GM12878 (cell line): ENCODE results near the gene STPG1. TPM values are rescaled to one million over a fixed set of nuclear protein-coding genes. Genes with fewer than 3 reads are reported as not detected.

Source experiments
- ATAC-seq: fragments of 200-7000 bp; cut with Tn5 transposase; 3 replicates; pipeline ENCODE4 v1.9.1; 2020; ENCODE audit warnings: mild to moderate bottlenecking, moderate library complexity
- BruUV-seq: library from RNA; stranded (reverse); fragments of 400-500 nt; replicated peaks from 2 replicates; lab custom pipeline; 2021; lab: Mats Ljungman, UMichigan
- CTCF ChIA-PET: fragments of 300-600 bp; sonication (Branson Sonifier 250); formaldehyde crosslinking; extraction: SDS; loops from one replicate; lab custom pipeline; 2021; ENCODE audit warnings: inconsistent platforms; lab: Yijun Ruan, JAX
- POLR2A ChIA-PET: fragments of 350-600 bp; formaldehyde crosslinking; extraction: SDS; loops from one replicate; lab custom pipeline; 2021; ENCODE audit warnings: inconsistent platforms; lab: Charles Lee
- RAD21 ChIA-PET: fragments of 300-600 bp; sonication (Branson Sonifier 250); formaldehyde crosslinking; loops from one replicate; lab custom pipeline; 2023; ENCODE audit warnings: antibody characterized with exemption; ENCODE audit not compliant: unreplicated experiment; lab: Charles Lee
- SMC1A ChIA-PET: fragments of 300-600 bp; sonication (Branson Sonifier 250); formaldehyde crosslinking; loops from one replicate; lab custom pipeline; 2023; ENCODE audit not compliant: unreplicated experiment, uncharacterized antibody; lab: Charles Lee
- DNase-seq: peaks from one replicate; pipeline ENCODE4 v3.0.0-alpha.2; 2011; ENCODE audit warnings: low read depth, low spot score
- FAIRE-seq: peaks from 3 replicates; lab custom pipeline; 2011; peaks lifted over from hg19 to GRCh38; lab: Jason Lieb, UNC
- H2AFZ ChIP-seq: 2 replicates; pipeline ENCODE4 v1.6.0; 2011; ENCODE audit warnings: low read depth, low read length, control low read depth; ENCODE audit not compliant: control insufficient read depth
- H3K27ac ChIP-seq: 2 replicates; pipeline ENCODE4 v1.5.1; 2011; ENCODE audit warnings: control low read depth; ENCODE audit not compliant: control insufficient read depth, insufficient read depth
- H3K27me3 ChIP-seq, 2 experiments: replicated peaks in 1 of 2; 2 replicates each; pipeline versions ENCODE4 v1.6.0 to v1.6.1; 2011; ENCODE audit warnings: low read length in 1 of 2; ENCODE audit not compliant: control insufficient read depth in 2 of 2, insufficient read depth in 2 of 2
- H3K36me3 ChIP-seq, 2 experiments: 2 replicates each; pipeline ENCODE4 v1.5.1; 2011; ENCODE audit warnings: low read length in 1 of 2; ENCODE audit not compliant: control insufficient read depth in 2 of 2, insufficient read depth in 2 of 2
- H3K4me1 ChIP-seq: 2 replicates; pipeline ENCODE4 v1.6.1; 2011; ENCODE audit warnings: mild to moderate bottlenecking, low read length, moderate library complexity, mixed read lengths; ENCODE audit not compliant: control insufficient read depth, insufficient read depth
- H3K4me2 ChIP-seq: 2 replicates; pipeline ENCODE4 v1.6.0; 2011; ENCODE audit warnings: control low read depth; ENCODE audit not compliant: control insufficient read depth, insufficient read depth
- H3K4me3 ChIP-seq: fragments of 200-600 bp; sonication (generic); 2 replicates; pipeline ENCODE4 v1.5.1; 2016
- H3K79me2 ChIP-seq: 2 replicates; pipeline ENCODE4 v1.6.0; 2011; ENCODE audit warnings: low read length; ENCODE audit not compliant: control insufficient read depth, insufficient read depth
- H3K9ac ChIP-seq: 2 replicates; pipeline ENCODE4 v1.8.0; 2011; ENCODE audit warnings: low read length, control low read depth, mixed read lengths; ENCODE audit not compliant: control insufficient read depth, insufficient read depth
- H3K9me3 ChIP-seq: replicated peaks from 3 replicates; pipeline ENCODE4 v1.5.1; 2011; ENCODE audit warnings: mild to moderate bottlenecking, low read length; ENCODE audit not compliant: control insufficient read depth, insufficient read depth
- H4K20me1 ChIP-seq: 2 replicates; pipeline ENCODE4 v1.6.0; 2011; ENCODE audit not compliant: control insufficient read depth, insufficient read depth
- CBX3 ChIP-seq: fragments of 200-600 bp; sonication (generic); IDR thresholded peaks from 2 replicates; pipeline ENCODE4 v1.6.1; 2016; ENCODE audit warnings: low read depth, borderline replicate concordance
- NBN ChIP-seq: fragments of 450-650 bp; IDR thresholded peaks from 2 replicates; pipeline ENCODE4 v1.6.1; 2016
- PAX5 ChIP-seq: IDR thresholded peaks from 2 replicates; pipeline ENCODE4 v1.6.1; 2011; ENCODE audit warnings: low read depth, low read length, borderline replicate concordance
- RAD51 ChIP-seq: fragments of 450-650 bp; IDR thresholded peaks from 2 replicates; pipeline ENCODE4 v1.6.1; 2016; ENCODE audit warnings: moderate library complexity, mild to moderate bottlenecking, inconsistent platforms
- RELB ChIP-seq: fragments of 450-650 bp; IDR thresholded peaks from 2 replicates; pipeline ENCODE4 v1.6.1; 2017; ENCODE audit warnings: low read depth, mild to moderate bottlenecking, moderate library complexity
- in situ Hi-C: fragments of 300-500 bp; cut with MboI; formaldehyde crosslinking; loops from 9 replicates; pipeline ENCODE4 v1.14.3; 2018; ENCODE audit warnings: mixed read lengths
- intact Hi-C: fragments of 100-400 bp; cut with micrococcal nuclease; formaldehyde crosslinking; loops from one replicate; pipeline ENCODE4 v1.14.2; 2022; ENCODE audit not compliant: unreplicated experiment
- polyA plus RNA-seq, 11 experiments: library from polyadenylated mRNA; depleted of rRNA in 4 of 11; unstranded in 6 of 11; stranded (reverse) in 5 of 11; fragments of >200 nt; fragmentation: Nextera tagmentation in 4 of 11; fragmentation: Illumina TruSeq in 1 of 11; extraction: Ambion mirVana in 4 of 11; extraction: Trizol in 1 of 11; gene quantifications; 1 replicate in 1 of 11; 2 replicates in 10 of 11; pipeline versions ENCODE4 v1.2.1 to v1.2.3, GENCODE V29; 2011 to 2016; ENCODE audit warnings: inconsistent platforms in 2 of 11, missing spikeins in 2 of 11, low read depth in 1 of 11
- total RNA-seq, 4 experiments: library from RNA; depleted of rRNA in 3 of 4; stranded (reverse); fragments of >200 nt in 3 of 4; fragmentation: Illumina TruSeq in 1 of 4; extraction: Trizol in 1 of 4; gene quantifications; 2 replicates each; pipeline versions ENCODE4 v1.2.1 to v1.2.3, GENCODE V29; 2013 to 2021

STPG1 gene
- total and polyA plus RNA-seq, 10 of the 15 experiments (the other 5 are each of a cell fraction or from before 2014, with no cell fraction given), result 0.22 to 2.6 (median 0.73) TPM

GRCh38 chr1:24442764-24443163 lies 29.2 kb upstream of the STPG1 start:
- H3K27me3 ChIP-seq, result no peaks in the 10 kb centered on the region
- no TSS peak for BruUV-seq
- no peak overlapping the region for H3K9ac ChIP-seq
- SMC1A ChIA-PET, result interaction anchor here (1.5 kb wide), 1 partner anchor 24 kb away, joined by 4 read pairs; no protein-coding TSS in a partner anchor
- no peaks in the 10 kb centered on the region for H3K9me3 ChIP-seq
- no peak for FAIRE-seq
- H3K79me2 ChIP-seq, result no peaks in the 10 kb centered on the region
- no peaks in the 10 kb centered on the region for H4K20me1 ChIP-seq
- no peak overlapping the region for H3K4me3 ChIP-seq
- no peak for ATAC-seq
- H3K27ac ChIP-seq, result no peak overlapping the region
- H3K36me3 ChIP-seq, result 0 out of 4 replicates have a peak, but pooled peaks cover 0 to 2% of the 10 kb centered on the region in 2 experiments
- H2AFZ ChIP-seq, result no peak overlapping the region
- RAD21 ChIA-PET, result interaction anchor here (1.0 kb wide), 1 partner anchor 244 kb away, joined by 3 read pairs; no protein-coding TSS in a partner anchor
- no peak for DNase-seq
- intact Hi-C loops, result no loop called here
- TF ChIP-seq RELB, result no peak
- no peak for TF ChIP-seq RAD51
- TF ChIP-seq PAX5, result no peak
- TF ChIP-seq NBN, result no peak
- TF ChIP-seq CBX3, result no peak
- in situ Hi-C loops, result no loop called here
- no peaks in the 10 kb centered on the region for H3K4me1 ChIP-seq
- CTCF ChIA-PET, result interaction anchor here (0.7 to 2.0 kb wide), 7 partner anchors 11 to 389 kb away, joined by 3 to 6 read pairs (median 3); partner anchors contain the start of gene STPG1
- POLR2A ChIA-PET, result interaction anchor here (0.6 kb wide), 1 partner anchor 24 kb away, joined by 5 read pairs; no protein-coding TSS in a partner anchor
- H3K4me2 ChIP-seq, result no peak overlapping the region
